KMS-11 (cell line): ENCODE results near the gene SAA4.

ENCODE experiments used
- H2AFZ ChIP-seq: fragments of 200-600 bp; sonication (generic); 2 replicates; pipeline ENCODE4 v1.6.1; 2016; ENCODE audit warnings: antibody characterized with exemption, mixed run types, low read depth
- H3K27ac ChIP-seq: fragments of 200-600 bp; sonication (generic); 2 replicates; pipeline ENCODE4 v1.6.1; 2016; ENCODE audit warnings: mild to moderate bottlenecking, mixed run types
- H3K27me3 ChIP-seq: fragments of 200-600 bp; sonication (generic); 2 replicates; pipeline ENCODE4 v1.6.1; 2017; ENCODE audit warnings: mild to moderate bottlenecking, low read depth, mixed run types, moderate library complexity; ENCODE audit not compliant: insufficient read depth
- H3K36me3 ChIP-seq: fragments of 200-600 bp; sonication (generic); 2 replicates; pipeline ENCODE4 v1.6.1; 2017; ENCODE audit warnings: mild to moderate bottlenecking, mixed run types; ENCODE audit not compliant: insufficient read depth
- H3K4me1 ChIP-seq: fragments of 200-600 bp; sonication (generic); 2 replicates; pipeline ENCODE4 v1.6.1; 2016; ENCODE audit warnings: mild to moderate bottlenecking, low read depth, mixed run types; ENCODE audit not compliant: poor library complexity, severe bottlenecking
- H3K4me2 ChIP-seq: fragments of 200-600 bp; sonication (generic); 2 replicates; pipeline ENCODE4 v1.7.0; 2016; ENCODE audit warnings: mild to moderate bottlenecking, mixed run types
- H3K4me3 ChIP-seq: fragments of 200-600 bp; sonication (generic); IDR thresholded peaks from 2 replicates; pipeline ENCODE4 v1.6.1; 2017; ENCODE audit warnings: low read depth, low read length, mixed read lengths; ENCODE audit not compliant: insufficient read depth
- H3K79me2 ChIP-seq: fragments of 200-600 bp; sonication (generic); 2 replicates; pipeline ENCODE4 v1.6.1; 2016; ENCODE audit warnings: low read depth, mixed run types; ENCODE audit not compliant: insufficient read depth
- H3K9ac ChIP-seq: fragments of 200-600 bp; sonication (generic); 2 replicates; pipeline ENCODE4 v1.6.1; 2016; ENCODE audit warnings: mild to moderate bottlenecking, mixed run types
- H4K20me1 ChIP-seq: fragments of 200-600 bp; sonication (generic); 2 replicates; pipeline ENCODE4 v1.6.1; 2016; ENCODE audit warnings: mild to moderate bottlenecking, mixed run types; ENCODE audit not compliant: insufficient read depth
- TF ChIP-seq, protein P1 (sequence below): fragments of 200-600 bp; sonication (generic); conservative IDR thresholded peaks from 2 replicates; pipeline ENCODE4 v1.6.1; 2017; ENCODE audit warnings: low read depth, mild to moderate bottlenecking, antibody characterized with exemption, low read length, moderate library complexity, mixed read lengths

The SAA4 gene

DNA sequence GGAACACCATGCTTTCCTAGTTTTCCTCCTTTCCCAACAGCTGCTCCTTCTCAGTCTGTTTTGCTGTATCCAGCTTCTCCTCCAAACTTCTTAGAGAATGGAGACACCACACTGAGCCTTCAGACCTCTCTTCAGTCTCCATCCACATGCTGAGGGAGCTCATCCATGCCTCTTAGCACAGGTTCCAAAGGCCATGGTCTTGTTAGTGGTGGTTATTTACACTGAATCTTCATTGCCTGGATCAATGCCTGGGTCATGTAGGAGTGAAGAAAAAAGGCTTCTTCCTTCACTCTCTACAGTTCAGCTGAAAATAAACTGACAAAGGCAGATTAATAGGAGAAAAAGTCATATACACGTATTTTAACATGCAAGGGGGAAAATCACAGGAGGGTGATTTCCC, 3.1 kb upstream of the SAA4 start:
- no peaks in the 10 kb centered on the region for H3K36me3 ChIP-seq
- no peak overlapping the region for H2AFZ ChIP-seq
- TF ChIP-seq, protein P1, sequence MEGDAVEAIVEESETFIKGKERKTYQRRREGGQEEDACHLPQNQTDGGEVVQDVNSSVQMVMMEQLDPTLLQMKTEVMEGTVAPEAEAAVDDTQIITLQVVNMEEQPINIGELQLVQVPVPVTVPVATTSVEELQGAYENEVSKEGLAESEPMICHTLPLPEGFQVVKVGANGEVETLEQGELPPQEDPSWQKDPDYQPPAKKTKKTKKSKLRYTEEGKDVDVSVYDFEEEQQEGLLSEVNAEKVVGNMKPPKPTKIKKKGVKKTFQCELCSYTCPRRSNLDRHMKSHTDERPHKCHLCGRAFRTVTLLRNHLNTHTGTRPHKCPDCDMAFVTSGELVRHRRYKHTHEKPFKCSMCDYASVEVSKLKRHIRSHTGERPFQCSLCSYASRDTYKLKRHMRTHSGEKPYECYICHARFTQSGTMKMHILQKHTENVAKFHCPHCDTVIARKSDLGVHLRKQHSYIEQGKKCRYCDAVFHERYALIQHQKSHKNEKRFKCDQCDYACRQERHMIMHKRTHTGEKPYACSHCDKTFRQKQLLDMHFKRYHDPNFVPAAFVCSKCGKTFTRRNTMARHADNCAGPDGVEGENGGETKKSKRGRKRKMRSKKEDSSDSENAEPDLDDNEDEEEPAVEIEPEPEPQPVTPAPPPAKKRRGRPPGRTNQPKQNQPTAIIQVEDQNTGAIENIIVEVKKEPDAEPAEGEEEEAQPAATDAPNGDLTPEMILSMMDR, result no peak
- no peak overlapping the region for H3K4me3 ChIP-seq
- no peaks in the 10 kb centered on the region for H3K79me2 ChIP-seq
- no peak overlapping the region for H3K4me2 ChIP-seq
- H3K9ac ChIP-seq, result no peak overlapping the region
- H4K20me1 ChIP-seq, result no peaks in the 10 kb centered on the region
- H3K27me3 ChIP-seq, result no peaks in the 10 kb centered on the region
- H3K4me1 ChIP-seq, result peaks cover 4% of the 10 kb centered on the region
- H3K27ac ChIP-seq, result no peak overlapping the region

DNA sequence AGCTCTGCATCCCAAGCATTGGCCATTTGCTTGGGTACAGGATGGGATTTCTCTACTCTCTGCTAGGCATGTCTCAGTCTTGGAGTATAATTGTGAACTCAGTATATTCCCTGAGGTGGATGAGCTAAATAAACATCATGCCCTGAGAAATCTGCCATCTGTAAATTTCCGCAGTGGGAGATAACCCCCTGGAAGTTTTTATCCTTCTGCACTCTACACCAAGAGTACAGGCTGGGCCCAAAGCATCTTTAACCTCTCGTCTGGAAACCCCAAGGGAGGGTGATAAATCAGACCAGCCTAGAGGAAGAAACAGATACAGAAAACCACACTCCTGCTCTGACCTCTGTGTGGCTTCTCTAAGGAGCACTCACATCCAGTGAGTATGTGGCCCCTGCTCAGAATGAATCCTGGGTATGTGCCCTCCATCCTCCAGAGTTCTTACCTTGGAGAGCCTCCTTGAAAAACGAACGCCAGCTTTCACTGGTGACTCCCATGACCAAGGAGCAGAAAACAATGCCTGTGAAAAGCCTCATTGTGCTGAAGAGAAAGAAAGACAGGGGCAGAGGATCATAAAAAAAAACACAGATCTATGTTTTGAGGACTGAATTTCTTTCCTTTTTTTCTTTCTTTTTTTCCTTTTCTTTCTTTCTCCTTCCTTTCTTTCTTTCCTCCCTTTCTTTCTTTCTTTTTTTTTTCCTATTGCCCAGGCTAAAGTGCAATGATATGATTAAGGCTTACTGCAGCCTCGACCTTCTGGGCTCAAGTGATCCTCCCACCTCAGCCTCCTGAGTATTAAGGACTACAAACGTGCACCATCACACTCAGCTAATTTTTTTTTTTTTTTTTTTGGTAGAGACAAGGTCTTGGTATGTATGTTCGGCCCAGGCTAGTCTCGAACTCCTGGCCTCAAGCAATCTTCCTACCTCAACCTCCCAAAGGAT, 938 bp downstream of the SAA4 start:
- TF ChIP-seq, protein P1, result no peak
- no peaks in the 10 kb centered on the region for H4K20me1 ChIP-seq
- H3K9ac ChIP-seq, result no peak overlapping the region
- no peaks in the 10 kb centered on the region for H3K79me2 ChIP-seq
- no peak overlapping the region for H3K4me2 ChIP-seq
- H2AFZ ChIP-seq, result no peak overlapping the region
- no peak overlapping the region for H3K4me3 ChIP-seq
- H3K27ac ChIP-seq, result no peak overlapping the region
- H3K27me3 ChIP-seq, result no peaks in the 10 kb centered on the region
- H3K4me1 ChIP-seq, result no peaks in the 10 kb centered on the region
- no peaks in the 10 kb centered on the region for H3K36me3 ChIP-seq

DNA sequence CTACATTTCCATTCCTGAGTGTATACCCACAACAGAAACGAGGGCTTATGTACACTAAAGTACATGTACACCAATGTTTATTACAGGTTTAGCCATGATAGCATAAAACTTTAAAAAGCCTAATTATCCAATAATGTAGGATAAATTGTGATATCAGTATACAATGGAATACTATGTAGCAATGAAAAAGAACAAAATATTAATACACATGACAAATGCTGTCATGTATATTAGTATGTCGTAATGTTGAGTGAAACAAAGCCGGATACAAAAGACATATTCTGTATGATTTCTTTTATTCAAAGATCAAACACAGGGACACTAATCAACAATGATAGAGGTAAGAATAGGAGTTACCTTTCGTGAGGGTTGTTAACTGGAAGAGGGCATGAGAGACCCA, 2.7 kb downstream of the SAA4 start:
- H3K4me2 ChIP-seq, result no peak overlapping the region
- H4K20me1 ChIP-seq, result no peaks in the 10 kb centered on the region
- no peaks in the 10 kb centered on the region for H3K36me3 ChIP-seq
- no peak overlapping the region for H3K4me3 ChIP-seq
- no peaks in the 10 kb centered on the region for H3K4me1 ChIP-seq
- no peak overlapping the region for H3K9ac ChIP-seq
- no peak overlapping the region for H3K27ac ChIP-seq
- H3K27me3 ChIP-seq, result no peaks in the 10 kb centered on the region
- H2AFZ ChIP-seq, result no peak overlapping the region
- TF ChIP-seq, protein P1, result no peak
- no peaks in the 10 kb centered on the region for H3K79me2 ChIP-seq

DNA sequence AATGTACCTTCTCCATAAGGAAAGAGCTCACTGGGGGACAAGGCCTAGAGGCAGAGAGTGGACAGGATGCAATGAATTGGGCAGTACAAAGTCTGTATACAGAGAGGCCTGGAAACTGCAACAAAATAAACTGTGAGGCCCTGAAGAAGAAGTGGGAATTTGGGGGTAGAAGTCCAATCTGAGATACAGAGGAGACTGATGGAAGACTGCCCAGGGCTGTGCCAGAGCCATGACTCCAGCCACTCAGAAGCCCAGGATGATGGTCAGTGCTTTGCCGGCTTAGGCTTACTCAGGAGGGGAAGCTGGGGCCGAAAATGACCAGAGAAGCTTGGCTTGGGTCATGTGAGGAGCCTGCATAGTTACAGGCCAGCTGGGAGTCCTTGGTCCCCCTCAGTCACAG, 5.7 kb downstream of the SAA4 start:
- Histone ChIP-seq H2AFZ (no peak overlapping the region), H3K9ac (no peak overlapping the region), H3K36me3 (no peaks in the 10 kb centered on the region), H3K4me1 (no peaks in the 10 kb centered on the region), H3K79me2 (no peaks in the 10 kb centered on the region), H3K4me2 (no peak overlapping the region), H3K27me3 (no peaks in the 10 kb centered on the region), H4K20me1 (no peaks in the 10 kb centered on the region), H3K4me3 (no peak overlapping the region), H3K27ac (no peak overlapping the region)
- TF ChIP-seq, protein P1, result no peak
